Stomach (tissue), 4 donors: ENCODE measurements around the gene SFXN1.

ENCODE experiments used
- POLR2A ChIP-seq, 4 donors: fragments of 450-650 bp; IDR thresholded peaks; one replicate each; pipeline ENCODE4 v1.6.1; 2016; ENCODE audit warnings: antibody characterized with exemption in 4 of 4, control low read depth in 2 of 4, mild to moderate bottlenecking in 1 of 4, moderate library complexity in 1 of 4
- TF ChIP-seq, protein P1 (sequence below), 7 experiments: fragments of 450-650 bp in 4 of 7; fragments of 200-600 bp in 3 of 7; sonication (generic) in 3 of 7; IDR thresholded peaks; one replicate each; pipeline ENCODE4 v1.5.1; 2016 to 2019; ENCODE audit warnings: antibody characterized with exemption in 7 of 7, control low read depth in 2 of 7, mild to moderate bottlenecking in 1 of 7

DNA sequence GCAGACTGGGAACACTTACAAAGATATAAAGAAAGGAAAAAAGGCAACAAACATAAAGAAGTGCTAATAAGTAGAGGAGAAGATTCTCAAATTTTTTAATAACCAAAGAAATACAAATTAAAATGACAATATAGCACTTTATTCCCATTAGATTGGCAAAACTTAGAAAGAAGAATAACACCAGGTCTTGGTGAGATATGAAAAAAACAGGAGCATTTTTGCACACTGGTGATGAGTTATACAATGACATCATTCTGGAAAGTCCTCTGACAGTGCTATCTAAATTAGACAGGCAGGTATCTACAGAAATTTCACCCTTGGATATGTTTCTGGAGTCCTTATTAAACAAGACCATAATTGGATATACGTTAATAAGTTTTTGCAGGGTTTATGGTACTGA is 9.5 kb upstream of the SFXN1 start:
- TF ChIP-seq POLR2A (IDR thresholded peaks at IDR 0.05) = no peak
- TF ChIP-seq, protein P1, sequence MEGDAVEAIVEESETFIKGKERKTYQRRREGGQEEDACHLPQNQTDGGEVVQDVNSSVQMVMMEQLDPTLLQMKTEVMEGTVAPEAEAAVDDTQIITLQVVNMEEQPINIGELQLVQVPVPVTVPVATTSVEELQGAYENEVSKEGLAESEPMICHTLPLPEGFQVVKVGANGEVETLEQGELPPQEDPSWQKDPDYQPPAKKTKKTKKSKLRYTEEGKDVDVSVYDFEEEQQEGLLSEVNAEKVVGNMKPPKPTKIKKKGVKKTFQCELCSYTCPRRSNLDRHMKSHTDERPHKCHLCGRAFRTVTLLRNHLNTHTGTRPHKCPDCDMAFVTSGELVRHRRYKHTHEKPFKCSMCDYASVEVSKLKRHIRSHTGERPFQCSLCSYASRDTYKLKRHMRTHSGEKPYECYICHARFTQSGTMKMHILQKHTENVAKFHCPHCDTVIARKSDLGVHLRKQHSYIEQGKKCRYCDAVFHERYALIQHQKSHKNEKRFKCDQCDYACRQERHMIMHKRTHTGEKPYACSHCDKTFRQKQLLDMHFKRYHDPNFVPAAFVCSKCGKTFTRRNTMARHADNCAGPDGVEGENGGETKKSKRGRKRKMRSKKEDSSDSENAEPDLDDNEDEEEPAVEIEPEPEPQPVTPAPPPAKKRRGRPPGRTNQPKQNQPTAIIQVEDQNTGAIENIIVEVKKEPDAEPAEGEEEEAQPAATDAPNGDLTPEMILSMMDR (IDR thresholded peaks at IDR 0.05) = no peak
